NOMO-1 (cell line): ENCODE results near the gene OTUD4.
"Not testable (repeated sequence)": the region's sequence is repeated elsewhere in the genome, so short reads cannot be mapped to it uniquely, and the experiment has no call there.

Experiments used
- DNase-seq, 2 experiments: peaks; one replicate each; lab custom pipeline; 2025; ENCODE audit not compliant: unreplicated experiment in 2 of 2; lab: John Stamatoyannopoulos, UW

The OTUD4 gene, protein sequence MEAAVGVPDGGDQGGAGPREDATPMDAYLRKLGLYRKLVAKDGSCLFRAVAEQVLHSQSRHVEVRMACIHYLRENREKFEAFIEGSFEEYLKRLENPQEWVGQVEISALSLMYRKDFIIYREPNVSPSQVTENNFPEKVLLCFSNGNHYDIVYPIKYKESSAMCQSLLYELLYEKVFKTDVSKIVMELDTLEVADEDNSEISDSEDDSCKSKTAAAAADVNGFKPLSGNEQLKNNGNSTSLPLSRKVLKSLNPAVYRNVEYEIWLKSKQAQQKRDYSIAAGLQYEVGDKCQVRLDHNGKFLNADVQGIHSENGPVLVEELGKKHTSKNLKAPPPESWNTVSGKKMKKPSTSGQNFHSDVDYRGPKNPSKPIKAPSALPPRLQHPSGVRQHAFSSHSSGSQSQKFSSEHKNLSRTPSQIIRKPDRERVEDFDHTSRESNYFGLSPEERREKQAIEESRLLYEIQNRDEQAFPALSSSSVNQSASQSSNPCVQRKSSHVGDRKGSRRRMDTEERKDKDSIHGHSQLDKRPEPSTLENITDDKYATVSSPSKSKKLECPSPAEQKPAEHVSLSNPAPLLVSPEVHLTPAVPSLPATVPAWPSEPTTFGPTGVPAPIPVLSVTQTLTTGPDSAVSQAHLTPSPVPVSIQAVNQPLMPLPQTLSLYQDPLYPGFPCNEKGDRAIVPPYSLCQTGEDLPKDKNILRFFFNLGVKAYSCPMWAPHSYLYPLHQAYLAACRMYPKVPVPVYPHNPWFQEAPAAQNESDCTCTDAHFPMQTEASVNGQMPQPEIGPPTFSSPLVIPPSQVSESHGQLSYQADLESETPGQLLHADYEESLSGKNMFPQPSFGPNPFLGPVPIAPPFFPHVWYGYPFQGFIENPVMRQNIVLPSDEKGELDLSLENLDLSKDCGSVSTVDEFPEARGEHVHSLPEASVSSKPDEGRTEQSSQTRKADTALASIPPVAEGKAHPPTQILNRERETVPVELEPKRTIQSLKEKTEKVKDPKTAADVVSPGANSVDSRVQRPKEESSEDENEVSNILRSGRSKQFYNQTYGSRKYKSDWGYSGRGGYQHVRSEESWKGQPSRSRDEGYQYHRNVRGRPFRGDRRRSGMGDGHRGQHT

DNA sequence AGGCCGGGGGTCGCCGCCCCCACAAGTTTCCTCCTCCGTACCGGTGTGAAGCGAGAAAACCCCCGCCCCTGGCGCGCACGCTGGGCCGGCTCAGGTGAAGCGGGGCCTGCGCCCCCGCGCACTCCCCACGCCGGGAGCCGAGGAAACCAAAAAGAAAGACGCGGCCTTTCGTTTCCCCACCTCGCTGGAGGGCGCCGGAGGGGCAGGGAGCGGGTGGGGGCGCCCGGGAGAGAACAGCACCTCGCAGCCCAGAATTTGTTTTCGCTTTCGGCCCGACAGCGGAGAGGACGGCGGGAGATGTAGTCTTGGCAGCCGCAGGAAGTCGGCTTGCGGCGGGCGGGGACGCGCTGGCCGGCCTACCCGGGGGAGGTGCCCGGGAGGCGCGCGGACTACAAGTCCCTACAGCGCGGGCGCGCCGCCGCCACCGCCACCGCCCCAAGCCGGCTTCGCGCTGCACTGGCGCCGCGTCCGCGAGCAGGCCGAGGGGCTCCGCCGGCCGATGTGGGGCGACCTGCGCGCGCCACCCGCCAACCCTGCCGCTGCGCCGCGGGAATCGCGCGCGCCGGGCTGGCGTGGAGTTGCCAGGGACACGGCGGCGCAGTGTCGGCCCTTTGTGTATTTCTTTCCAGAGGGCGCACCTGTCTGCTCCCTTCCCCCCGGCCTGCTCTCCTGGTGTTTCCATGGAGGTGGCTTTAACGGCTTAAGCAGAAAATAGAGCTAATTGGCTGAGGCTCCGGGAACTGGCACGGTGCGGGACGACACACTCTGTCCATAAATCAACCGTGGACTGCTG is at the start of gene OTUD4:
OTUD4 (minus strand) TSS at position 292 of the 793 bp plus-strand sequence. CDS start 616 bp downstream, outside the sequence.
- peak; percentile 94 for DNase-seq

DNA sequence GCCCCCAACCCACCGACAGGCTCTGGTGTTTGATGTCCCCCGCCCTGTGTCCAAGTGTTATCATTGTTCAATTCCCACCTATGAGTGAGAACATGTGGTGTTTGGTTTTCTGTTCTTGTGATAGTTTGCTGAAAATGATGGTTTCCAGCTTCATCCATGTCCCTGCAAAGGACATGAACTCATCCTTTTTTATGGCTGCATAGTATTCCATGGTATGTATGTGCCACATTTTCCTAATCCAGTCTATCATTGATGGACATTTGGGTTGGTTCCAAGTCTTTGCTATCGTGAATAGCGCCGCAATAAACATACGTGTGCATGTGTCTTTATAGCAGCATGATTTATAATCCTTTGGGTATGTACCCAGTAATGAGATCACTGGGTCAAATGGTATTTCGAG is 42.8 kb upstream of the OTUD4 start:
- DNase-seq, result not testable (repeated sequence)

DNA sequence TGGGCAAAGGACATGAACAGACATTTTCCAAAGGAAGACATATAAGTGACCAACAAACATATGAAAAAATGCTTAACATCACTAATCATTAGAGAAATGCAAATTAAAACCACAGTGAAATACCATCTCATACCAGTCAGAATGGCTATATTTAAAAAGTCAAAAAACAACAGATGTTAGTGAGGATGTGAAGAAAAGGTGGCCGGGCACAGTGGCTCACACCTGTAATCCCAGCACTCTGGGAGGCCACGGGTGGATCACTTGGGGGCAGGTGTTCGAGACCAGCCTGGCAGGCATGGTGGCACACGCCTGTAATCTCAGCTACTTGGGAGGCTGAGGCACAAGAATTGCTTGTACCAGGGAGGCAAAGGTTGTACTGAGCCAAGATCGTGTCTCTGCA is 41.1 kb upstream of the OTUD4 start:
- not testable (repeated sequence) for DNase-seq

DNA sequence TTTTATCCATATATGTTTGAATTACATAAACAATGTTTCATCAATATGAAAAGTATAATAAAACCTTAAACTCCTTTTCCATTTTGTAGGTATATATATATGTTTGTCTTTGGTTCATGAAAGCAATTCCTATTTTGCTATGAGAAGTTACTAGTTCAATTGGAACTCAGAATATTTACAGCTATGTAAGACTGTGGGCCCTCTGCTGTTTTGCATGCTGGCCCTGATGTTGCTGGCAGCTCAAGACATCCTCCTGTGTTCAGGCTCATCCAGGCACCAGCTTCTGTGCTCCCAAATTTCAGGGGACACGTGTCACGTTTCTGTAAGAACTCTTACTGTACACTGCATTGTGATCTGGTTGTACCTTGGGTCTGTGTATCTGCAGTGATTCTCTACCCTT is 38.7 kb upstream of the OTUD4 start:
- DNase-seq, result no peak

DNA sequence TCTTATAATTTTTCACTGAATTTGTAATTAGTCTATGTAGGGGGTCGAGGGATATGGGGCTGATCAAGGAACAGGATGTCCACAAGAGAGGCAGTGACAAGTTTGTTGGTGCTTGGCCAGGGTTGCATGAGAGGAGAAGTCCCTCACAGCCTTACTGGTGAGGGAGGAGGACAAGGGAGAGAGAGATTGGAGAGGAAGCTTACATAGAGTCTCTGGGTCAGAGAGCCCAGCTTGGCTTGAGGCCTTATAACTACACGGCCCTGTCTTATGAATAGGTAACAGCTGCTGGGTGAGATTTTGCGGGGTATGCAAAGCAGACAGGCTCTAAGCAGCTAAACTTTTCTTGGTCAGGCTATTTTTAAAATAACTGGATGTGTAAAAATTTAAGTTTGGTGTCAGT is 37.9 kb upstream of the OTUD4 start:
- DNase-seq, result no peak

DNA sequence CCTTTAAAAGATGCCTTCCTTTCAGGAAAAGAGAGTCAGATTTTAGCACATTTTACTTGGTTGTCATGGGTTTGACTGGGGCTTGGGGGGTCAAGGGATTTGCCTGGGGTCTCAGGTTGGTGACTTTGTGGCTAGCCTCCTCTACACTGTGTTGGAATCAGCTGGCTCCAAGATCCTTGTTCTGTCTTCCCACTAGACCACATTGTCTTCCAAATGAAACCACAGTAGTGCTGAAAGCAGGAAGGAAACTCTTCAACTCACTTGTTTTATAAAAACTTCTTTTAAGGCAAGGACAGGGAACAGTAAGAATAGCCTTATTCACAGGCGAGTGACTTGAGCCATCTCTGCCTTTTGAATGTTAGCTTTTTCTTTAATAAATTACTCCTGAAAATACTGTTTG is 37.0 kb upstream of the OTUD4 start:
- no peak for DNase-seq

DNA sequence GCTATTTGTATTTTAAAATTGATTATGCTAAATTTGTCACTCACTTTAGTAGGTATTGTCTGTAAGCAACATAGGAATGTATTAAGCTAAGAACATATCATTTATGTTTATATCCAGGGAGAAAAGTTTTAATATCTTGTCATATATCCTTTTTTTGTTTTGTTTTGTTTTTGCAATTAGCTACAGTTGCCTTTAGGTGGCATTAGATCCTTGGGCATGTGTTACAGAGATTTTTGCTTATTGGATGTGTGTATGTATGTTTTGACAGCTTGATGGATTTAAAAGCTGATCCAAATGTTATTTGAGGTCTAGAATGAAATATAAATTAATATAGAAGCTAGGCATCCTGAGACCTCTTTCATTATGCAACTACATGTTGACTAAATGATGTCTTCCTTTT is 36.1 kb upstream of the OTUD4 start:
- no peak for DNase-seq

DNA sequence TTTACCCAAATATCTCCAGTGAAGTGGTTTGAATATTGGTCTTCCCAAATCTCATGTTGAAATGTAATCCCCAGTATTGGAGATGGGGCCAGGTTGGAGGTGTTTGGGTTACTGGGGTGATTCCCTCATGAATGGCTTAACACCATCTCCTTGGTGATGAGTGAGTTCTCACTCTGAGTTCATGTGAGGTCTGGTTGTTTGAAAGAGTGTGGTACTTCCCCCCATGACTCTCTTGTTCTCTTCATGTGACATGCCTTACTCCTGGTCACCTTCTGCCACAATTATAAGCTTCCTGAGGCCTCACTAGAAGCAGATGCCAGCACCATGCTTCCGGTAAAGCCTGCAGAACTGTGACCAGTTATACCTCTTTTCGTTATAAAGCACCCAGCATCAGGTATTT is 32.9 kb upstream of the OTUD4 start:
- no peak for DNase-seq

DNA sequence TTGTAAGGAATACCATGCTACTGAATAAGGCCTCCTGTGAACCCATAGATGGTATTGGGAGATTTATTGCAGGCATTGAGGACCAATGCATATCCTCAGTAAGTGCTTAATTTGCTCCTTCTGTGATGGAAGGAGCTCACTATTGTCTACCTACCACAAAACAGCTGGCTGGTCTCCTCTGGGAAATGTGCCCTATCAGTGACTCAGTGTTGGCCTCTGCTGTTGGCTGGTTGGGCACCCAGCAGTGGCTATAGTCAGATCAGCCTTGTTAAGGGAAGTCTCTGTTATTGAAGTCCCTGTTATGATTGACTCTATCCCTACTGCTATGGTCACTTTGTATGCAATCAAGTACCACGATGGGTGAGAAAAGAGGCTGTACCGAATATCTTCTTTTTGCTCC is 27.5 kb upstream of the OTUD4 start:
- DNase-seq, result no peak

DNA sequence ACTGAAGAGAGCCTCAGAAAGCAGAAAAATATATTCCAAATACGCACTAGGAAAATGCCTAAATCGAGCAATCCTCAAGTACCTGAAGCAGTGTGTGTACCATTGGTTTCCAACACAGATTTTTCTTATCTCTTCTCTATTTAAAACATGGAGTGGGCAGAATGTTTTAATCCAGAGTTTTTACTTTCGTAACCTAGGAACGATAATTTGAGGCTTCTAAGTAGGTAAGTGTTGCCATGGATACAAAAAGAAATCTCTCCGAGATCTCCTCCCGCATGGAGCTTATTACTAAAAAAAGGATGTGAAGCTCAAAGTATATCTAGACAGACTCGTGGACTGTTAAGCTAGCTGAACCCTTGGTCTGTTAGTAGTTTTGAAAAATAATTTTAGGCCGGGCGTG is 23.0 kb upstream of the OTUD4 start:
- no peak for DNase-seq

DNA sequence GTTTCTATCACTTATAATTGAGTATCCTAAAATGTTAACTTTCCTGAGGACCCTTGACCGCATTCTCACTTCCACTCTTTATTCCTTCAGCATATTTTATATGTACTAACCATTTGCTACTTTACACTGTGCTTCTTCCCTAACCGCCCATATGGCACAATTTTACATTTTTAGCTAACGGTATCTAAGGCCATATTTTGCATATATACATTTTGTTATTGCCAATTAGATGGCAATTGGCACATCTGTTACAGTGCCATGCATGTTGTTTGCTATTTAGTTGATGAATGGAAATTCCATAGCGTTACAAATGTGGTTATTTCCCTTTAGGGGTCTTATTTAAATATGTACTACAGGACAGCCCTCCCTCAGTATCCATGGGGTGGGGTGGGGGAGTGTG is 20.0 kb upstream of the OTUD4 start:
- no peak for DNase-seq

DNA sequence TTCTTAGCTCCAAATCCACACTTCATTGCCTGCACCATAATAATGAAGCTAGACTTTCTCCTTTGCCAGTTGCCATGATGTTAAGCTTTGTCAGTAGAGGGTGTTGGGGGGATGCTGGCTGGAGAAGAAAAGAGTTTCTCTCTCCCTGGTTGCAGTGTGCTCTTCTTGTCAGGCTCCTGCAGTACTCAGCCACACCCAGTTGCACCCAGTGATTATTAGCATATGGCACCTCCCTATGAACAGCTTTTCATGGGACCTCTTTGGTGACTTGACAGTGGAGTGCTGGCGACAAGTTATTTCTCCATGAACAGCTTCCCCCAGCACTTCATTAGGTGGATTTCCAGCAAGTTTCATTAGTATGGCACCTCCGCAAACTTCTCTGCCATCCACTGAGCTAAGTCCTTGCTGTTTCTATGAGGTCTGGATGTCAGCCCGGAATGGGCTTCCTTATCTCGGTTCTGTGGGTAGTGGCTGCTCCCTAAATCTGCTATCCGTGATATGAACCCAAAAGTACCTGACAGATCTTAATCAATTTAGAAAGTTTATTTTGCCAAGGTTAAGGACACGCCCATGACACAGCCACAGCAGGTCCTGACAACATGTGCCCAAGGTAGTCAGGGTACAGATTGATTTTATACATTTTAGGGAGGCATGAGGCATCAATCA is 18.8 kb upstream of the OTUD4 start:
- no peak for DNase-seq

DNA sequence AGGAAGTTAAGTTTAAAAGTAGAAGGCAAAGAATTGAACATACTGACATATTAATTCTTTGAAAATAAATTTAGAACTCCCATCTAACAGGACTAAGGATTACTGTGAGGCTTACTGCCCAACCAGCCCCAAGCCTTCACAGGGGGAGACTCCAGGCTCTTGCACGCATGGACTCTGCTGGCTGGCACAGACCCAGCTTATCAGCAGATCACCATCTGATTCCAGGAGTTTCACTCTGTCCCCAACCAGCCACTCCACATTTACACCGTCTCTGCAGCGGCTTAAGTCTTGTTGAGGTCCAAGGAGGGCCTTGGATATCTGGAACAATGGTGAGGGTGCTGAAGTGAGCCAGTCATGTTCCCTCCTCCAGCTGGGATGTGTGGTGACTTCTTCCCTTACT is 16.4 kb upstream of the OTUD4 start:
- no peak for DNase-seq

DNA sequence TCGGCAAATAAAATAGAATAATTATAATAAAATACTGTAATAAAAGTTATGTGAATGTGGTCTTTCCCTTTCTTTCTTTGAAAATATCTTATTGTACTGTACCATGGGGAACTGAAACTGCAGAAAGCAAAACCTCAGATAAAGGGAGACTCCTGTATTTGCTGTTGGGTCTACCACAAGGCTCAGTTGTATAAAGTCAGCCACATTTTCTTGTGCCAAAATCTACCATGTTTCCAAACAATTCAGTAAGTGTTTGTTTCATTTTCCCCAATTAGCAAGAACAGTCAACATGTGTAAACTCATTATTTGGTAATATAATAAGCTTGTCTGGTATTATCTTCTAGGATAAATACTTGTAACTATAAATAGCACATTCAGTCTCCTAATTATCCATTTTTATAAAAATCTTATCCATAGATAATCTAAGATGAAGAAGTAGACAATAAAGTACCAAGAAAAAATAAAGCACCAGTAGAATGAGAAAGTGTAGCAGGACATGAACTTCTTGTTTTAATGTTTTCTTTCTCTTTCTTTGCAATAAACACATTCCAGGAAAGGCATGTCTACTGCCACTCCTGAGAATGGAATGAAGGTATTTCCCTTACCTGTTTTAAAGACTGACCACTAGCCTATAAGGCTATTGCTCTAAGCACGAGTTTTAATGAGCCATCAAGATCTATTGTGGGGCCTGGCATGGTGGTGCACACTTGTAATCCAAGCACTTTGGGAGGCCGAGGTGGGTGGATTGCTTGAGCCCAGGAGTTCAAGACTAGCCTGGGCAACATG is 15.0 kb upstream of the OTUD4 start:
- peak; percentile 19 to 87 for DNase-seq

DNA sequence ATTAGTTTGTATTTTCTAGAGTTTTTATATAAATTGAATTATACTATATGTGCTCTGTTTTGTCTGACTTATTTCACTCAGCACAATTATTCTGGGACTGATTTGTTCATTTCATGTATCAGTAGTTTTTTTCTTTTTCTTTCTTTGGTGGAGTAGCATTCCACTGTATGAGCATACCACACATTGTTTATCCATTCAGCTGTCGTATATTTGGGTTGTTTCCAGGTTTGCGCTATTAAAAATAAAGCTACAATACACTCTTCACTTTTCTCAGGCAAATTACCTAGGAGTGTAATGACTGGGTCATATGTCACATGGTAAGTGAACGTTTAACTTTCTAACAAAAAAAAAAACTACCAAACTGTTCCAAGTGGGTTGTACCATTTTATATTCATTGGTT is 9.6 kb upstream of the OTUD4 start:
- DNase-seq, result no peak

DNA sequence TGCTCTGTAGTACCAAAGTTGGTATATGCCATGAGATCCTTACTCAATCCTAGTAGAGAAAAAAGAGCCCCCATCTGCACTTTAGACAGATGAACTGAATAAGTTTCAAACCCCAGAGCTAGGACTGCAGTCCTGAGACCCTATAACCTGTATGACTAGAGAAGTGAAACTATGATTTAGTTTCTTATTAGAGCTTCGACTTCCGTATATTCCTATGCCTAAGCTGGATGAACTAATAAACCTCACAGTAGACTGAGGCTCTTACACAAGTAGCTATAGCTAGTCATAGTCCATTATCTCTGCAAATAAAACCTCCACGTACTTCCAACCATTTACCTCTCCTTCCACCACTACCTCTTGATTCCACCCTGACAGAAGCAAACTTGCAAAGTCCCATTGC is 6.3 kb upstream of the OTUD4 start:
- peak; percentile 53 to 90 for DNase-seq

DNA sequence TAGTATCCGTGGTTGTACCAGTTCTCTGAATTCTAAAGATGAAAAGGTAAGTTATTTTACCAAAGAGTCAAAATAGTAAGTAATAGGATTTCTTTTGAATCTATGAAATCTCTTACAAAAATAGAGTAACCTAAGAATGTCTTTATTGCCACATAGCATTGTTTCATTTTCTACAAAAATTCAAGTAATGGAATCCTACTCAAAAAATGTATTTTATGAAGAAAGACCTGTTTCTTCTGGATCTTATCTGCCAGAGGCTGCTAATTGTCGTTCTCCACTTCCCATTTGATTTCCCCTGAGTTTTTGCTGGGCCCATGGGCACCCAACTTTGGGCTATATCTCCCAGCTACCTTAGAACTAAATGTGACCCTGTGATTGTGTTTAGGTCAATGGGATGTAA is 3.2 kb upstream of the OTUD4 start:
- DNase-seq, result no peak

DNA sequence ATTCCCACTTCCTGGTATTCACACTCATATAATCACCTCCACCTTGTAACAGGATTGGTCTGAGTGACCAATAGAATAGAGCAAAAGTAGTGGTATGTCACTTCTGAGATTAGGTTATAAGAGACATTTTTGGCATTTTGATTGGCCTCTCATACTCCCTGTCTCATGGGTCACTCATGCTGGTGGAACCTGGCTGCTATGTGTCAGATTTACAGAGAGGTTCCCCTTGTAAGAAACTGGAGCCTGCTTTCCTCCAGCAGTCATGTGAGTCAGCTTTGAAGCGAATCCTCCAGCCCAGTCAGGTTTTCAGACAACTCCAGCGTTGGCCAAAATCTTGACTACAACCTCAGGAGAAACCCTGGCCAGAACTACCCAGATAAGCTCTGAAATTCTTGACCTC is 2.6 kb upstream of the OTUD4 start:
- no peak for DNase-seq

DNA sequence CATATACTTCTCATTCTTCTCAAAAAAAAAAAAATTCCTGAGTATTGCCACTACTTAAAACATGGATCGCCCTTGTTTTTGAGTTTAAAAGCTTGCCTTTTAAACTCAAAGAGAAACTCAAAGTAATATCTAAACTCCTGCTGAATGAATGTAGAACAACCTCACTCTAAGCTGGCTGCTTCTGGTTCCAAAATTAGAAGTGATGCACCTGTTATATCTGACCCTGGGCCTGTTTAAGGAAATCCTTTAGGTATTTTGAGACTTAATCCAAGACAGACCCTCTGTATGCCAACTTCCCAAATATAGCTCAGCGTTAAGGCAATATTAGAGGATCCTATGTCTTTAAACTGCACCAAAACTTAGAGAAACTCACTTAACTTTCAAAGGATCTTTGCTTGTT is 1.8 kb upstream of the OTUD4 start:
- DNase-seq, result no peak
